ENCODE results near the gene KCNJ6. TPM values are rescaled to one million over a fixed set of nuclear protein-coding genes. Genes with fewer than 3 reads are reported as not detected.
A peak's percentile ranks its signal among the peaks of the same experiment; 100 is the strongest.

Gene KCNJ6
- total and polyA plus RNA-seq, 9 of the 15 experiments (the other 6 are each of a cell fraction or from before 2014, with no cell fraction given), result 0.06 to 0.21 (median 0.13) TPM; not detected in 1

- TF ChIP-seq TCF3 (CRISPR knock-in tag; IDR thresholded peaks at IDR 0.05) (peak; percentile 69), SMAD2 (IDR thresholded peaks at IDR 0.05; ENCODE audit: low read depth, low read length) (no peak), ZFP1 (CRISPR knock-in tag; IDR thresholded peaks at IDR 0.05) (no peak), ZNF512 (tag; IDR thresholded peaks at IDR 0.05) (no peak), ZNF431 (CRISPR knock-in tag; IDR thresholded peaks at IDR 0.05) (no peak), ATF1 (CRISPR knock-in tag; IDR thresholded peaks at IDR 0.05) (no peak), ATF1 (tag; IDR thresholded peaks at IDR 0.05) (peak; percentile 75), GATAD2B (IDR thresholded peaks at IDR 0.05; ENCODE audit: borderline replicate concordance) (peak; percentile 71; the same call in 1 of the 2 replicates), OTX1 (CRISPR knock-in tag; IDR thresholded peaks at IDR 0.05) (no peak), SREBF1 (IDR thresholded peaks at IDR 0.05; ENCODE audit: borderline replicate concordance, low read depth, low read length) (no peak), THRB (CRISPR knock-in tag; conservative IDR thresholded peaks at IDR 0.05) (no peak), SMAD4 (CRISPR knock-in tag; conservative IDR thresholded peaks at IDR 0.05) (no peak), ZBED1 (IDR thresholded peaks at IDR 0.05) (no peak), RBM22 (IDR thresholded peaks at IDR 0.05; ENCODE audit: low read depth, low read length, poor library complexity, severe bottlenecking) (no peak), ZBTB8A (IDR thresholded peaks at IDR 0.05; ENCODE audit: partially characterized antibody) (no peak), POLR3A (IDR thresholded peaks at IDR 0.05; ENCODE audit: borderline replicate concordance, extremely low read depth, insufficient read depth, insufficient read length) (no peak), YY1 (IDR thresholded peaks at IDR 0.05; ENCODE audit: borderline replicate concordance in 1 of 3, control insufficient read depth in 1 of 3, extremely low read depth in 1 of 3, insufficient read depth in 3 of 3, insufficient read length in 1 of 3, insufficient replicate concordance in 2 of 3, low read depth in 1 of 3, low read length in 2 of 3) (peak in 1 of 3 experiments; percentile 49), EZH2 (IDR thresholded peaks at IDR 0.05; ENCODE audit: borderline replicate concordance, low read depth, low read length) (no peak), TOE1 (IDR thresholded peaks at IDR 0.05; ENCODE audit: borderline replicate concordance) (no peak), TOE1 (CRISPR knock-in tag; IDR thresholded peaks at IDR 0.05; ENCODE audit: borderline replicate concordance, low read depth) (no peak), CBX1 (IDR thresholded peaks at IDR 0.05; ENCODE audit: low read depth) (no peak), ZNF395 (CRISPR knock-in tag; IDR thresholded peaks at IDR 0.05) (peak; percentile 16; the same call in 1 of the 2 replicates), RBFOX2 (IDR thresholded peaks at IDR 0.05; ENCODE audit: low read depth, low read length) (no peak), KDM2B (CRISPR knock-in tag; IDR thresholded peaks at IDR 0.05) (no peak), ERF (CRISPR knock-in tag; IDR thresholded peaks at IDR 0.05) (no peak), ELF1 (tag; IDR thresholded peaks at IDR 0.05) (no peak)
Measured at GRCh38 chr21:37564341-37564923, 351.8 kb downstream of the KCNJ6 start (continued).

Measured in K562 (cell line).